A549 (cell line): ENCODE data around the gene TENM3. TPM values are rescaled to one million over a fixed set of nuclear protein-coding genes. Genes with fewer than 3 reads are reported as not detected.
A peak's percentile ranks its signal among the peaks of the same experiment; 100 is the strongest.

ENCODE experiments used
- ATAC-seq, 2 experiments: fragments of 200-7000 bp in 1 of 2; fragments of >200 bp in 1 of 2; cut with Nextera tagmentation in 1 of 2; cut with Tn5 transposase in 1 of 2; 3 replicates each; pipeline versions ENCODE4 v1.8.0 to v1.9.1; 2018 to 2020; ENCODE audit warnings: mild to moderate bottlenecking in 1 of 2, moderate library complexity in 1 of 2
- CTCF ChIA-PET: fragments of 300-600 bp; sonication (Branson Sonifier 250); formaldehyde crosslinking; extraction: SDS; loops from one replicate; lab custom pipeline; 2021; ENCODE audit warnings: antibody characterized with exemption, inconsistent platforms; lab: Yijun Ruan, JAX
- POLR2A ChIA-PET: fragments of 350-600 bp; formaldehyde crosslinking; extraction: SDS; loops from one replicate; lab custom pipeline; 2021; ENCODE audit warnings: antibody characterized with exemption, inconsistent platforms; lab: Yijun Ruan, JAX
- DNase-seq, 2 experiments: peaks; one replicate each; pipeline versions ENCODE4 v3.0.0 to v3.0.0-alpha.2; 2011 to 2016; ENCODE audit warnings: low read depth in 1 of 2, low spot score in 1 of 2
- FAIRE-seq: peaks from 2 replicates; lab custom pipeline; 2011; peaks lifted over from hg19 to GRCh38; lab: Jason Lieb, UNC
- H3K27ac ChIP-seq, 2 experiments: fragments of >200 bp; sonication (Bioruptor Twin); formaldehyde crosslinking; 3 replicates each; pipeline ENCODE4 v1.5.1; 2016 to 2017
- H3K4me1 ChIP-seq: fragments of >200 bp; sonication (Bioruptor Twin); formaldehyde crosslinking; 3 replicates; pipeline ENCODE4 v1.6.1; 2016
- H3K4me2 ChIP-seq: fragments of >200 bp; sonication (Bioruptor Twin); formaldehyde crosslinking; 3 replicates; pipeline ENCODE4 v1.6.1; 2016
- H3K4me3 ChIP-seq: fragments of >200 bp; sonication (Bioruptor Twin); formaldehyde crosslinking; 3 replicates; pipeline ENCODE4 v1.5.1; 2016
- H3K9me3 ChIP-seq: fragments of >200 bp; sonication (Bioruptor Twin); formaldehyde crosslinking; 3 replicates; pipeline ENCODE4 v1.6.1; 2016
- BCL3 ChIP-seq: fragments of >200 bp; sonication (Bioruptor Twin); formaldehyde crosslinking; IDR thresholded peaks from 3 replicates; pipeline ENCODE4 v1.6.1; 2016
- CHD4 ChIP-seq: fragments of 200-600 bp; sonication (generic); IDR thresholded peaks from 2 replicates; pipeline ENCODE4 v1.6.1; 2016; ENCODE audit warnings: antibody characterized with exemption, mild to moderate bottlenecking, borderline replicate concordance
- EHF ChIP-seq: fragments of 250-450 bp; sonication (Bioruptor Pico); IDR thresholded peaks from 2 replicates; pipeline ENCODE4 v1.5.0; 2020; ENCODE audit warnings: mild to moderate bottlenecking
- FOSB ChIP-seq: fragments of 250-450 bp; sonication (Bioruptor Pico); IDR thresholded peaks from 2 replicates; pipeline ENCODE4 v1.5.0; 2020; ENCODE audit warnings: mild to moderate bottlenecking, moderate library complexity
- FOXS1 ChIP-seq: fragments of 250-450 bp; sonication (Bioruptor Pico); IDR thresholded peaks from 2 replicates; pipeline ENCODE4 v1.5.0; 2020; ENCODE audit warnings: mild to moderate bottlenecking, moderate library complexity
- HMGXB4 ChIP-seq: fragments of 250-450 bp; sonication (Bioruptor Pico); IDR thresholded peaks from 2 replicates; pipeline ENCODE4 v1.5.0; 2021; ENCODE audit warnings: mild to moderate bottlenecking, moderate library complexity, borderline replicate concordance
- HOXB13 ChIP-seq: fragments of 250-450 bp; sonication (Bioruptor Pico); IDR thresholded peaks from 2 replicates; pipeline ENCODE4 v1.5.0; 2020; ENCODE audit warnings: low read depth, mild to moderate bottlenecking, moderate library complexity
- JUN ChIP-seq, 2 experiments: fragments of >200 bp; sonication (Bioruptor Twin); formaldehyde crosslinking; IDR thresholded peaks; 2 replicates in 1 of 2; 3 replicates in 1 of 2; pipeline ENCODE4 v1.6.1; 2016 to 2017
- JUNB ChIP-seq: fragments of >200 bp; sonication (Bioruptor Twin); formaldehyde crosslinking; IDR thresholded peaks from 2 replicates; pipeline ENCODE4 v1.6.1; 2016
- KDM1A ChIP-seq: fragments of 200-600 bp; sonication (generic); IDR thresholded peaks from 2 replicates; pipeline ENCODE4 v1.6.1; 2016; ENCODE audit warnings: low read depth, mild to moderate bottlenecking
- MAFK ChIP-seq: fragments of 450-650 bp; IDR thresholded peaks from 2 replicates; pipeline ENCODE4 v1.6.1; 2014; ENCODE audit not compliant: partially characterized antibody
- NPAS2 ChIP-seq: fragments of 250-450 bp; sonication (Bioruptor Pico); IDR thresholded peaks from 2 replicates; pipeline ENCODE4 v1.8.0; 2022; ENCODE audit warnings: mild to moderate bottlenecking, moderate library complexity, borderline replicate concordance
- PHF8 ChIP-seq: fragments of 200-600 bp; sonication (generic); IDR thresholded peaks from 2 replicates; pipeline ENCODE4 v1.6.1; 2016; ENCODE audit warnings: low read depth, mild to moderate bottlenecking, antibody characterized with exemption, moderate library complexity, borderline replicate concordance
- POLR2A ChIP-seq: IDR thresholded peaks from 2 replicates; pipeline ENCODE4 v1.6.1; 2012; ENCODE audit warnings: mild to moderate bottlenecking, low read length
- RARB ChIP-seq: fragments of 250-450 bp; sonication (Bioruptor Pico); IDR thresholded peaks from 2 replicates; pipeline ENCODE4 v1.8.0; 2021; ENCODE audit warnings: mild to moderate bottlenecking, moderate library complexity
- RNF2 ChIP-seq: fragments of 200-600 bp; sonication (generic); IDR thresholded peaks from 2 replicates; pipeline ENCODE4 v1.6.1; 2016; ENCODE audit warnings: low read depth, mild to moderate bottlenecking, antibody characterized with exemption, moderate library complexity, borderline replicate concordance
- SMC3 ChIP-seq: fragments of >200 bp; sonication (Bioruptor Twin); formaldehyde crosslinking; IDR thresholded peaks from 3 replicates; pipeline ENCODE4 v1.6.1; 2018; ENCODE audit warnings: inconsistent platforms
- SREBF2 ChIP-seq: fragments of 450-650 bp; IDR thresholded peaks from 2 replicates; pipeline ENCODE4 v1.6.1; 2014; ENCODE audit warnings: mild to moderate bottlenecking, moderate library complexity
- TP53 ChIP-seq: fragments of 250-450 bp; sonication (Bioruptor Pico); IDR thresholded peaks from 2 replicates; pipeline ENCODE4 v1.5.0; 2021; ENCODE audit warnings: mild to moderate bottlenecking, moderate library complexity
- ZC3H11A ChIP-seq: fragments of 450-650 bp; IDR thresholded peaks from 2 replicates; pipeline ENCODE4 v1.6.1; 2014; ENCODE audit warnings: antibody characterized with exemption, mild to moderate bottlenecking
- ZNF302 ChIP-seq: fragments of 250-450 bp; sonication (Bioruptor Pico); IDR thresholded peaks from 2 replicates; pipeline ENCODE4 v1.9.0; 2021; ENCODE audit warnings: inconsistent platforms, mild to moderate bottlenecking, moderate library complexity
- ZSCAN20 ChIP-seq: fragments of 250-450 bp; sonication (Bioruptor Pico); IDR thresholded peaks from 2 replicates; pipeline ENCODE4 v1.8.0; 2022; ENCODE audit warnings: mild to moderate bottlenecking, moderate library complexity
- WGBS: methylation state at CpG from one replicate; pipeline ENCODE4 v1.1.6; 2017; ENCODE audit errors: missing lambda C conversion rate; 5-methylcytosine and 5-hydroxymethylcytosine counted together
- polyA plus RNA-seq, 4 experiments: library from polyadenylated mRNA; depleted of rRNA in 3 of 4; stranded (reverse); fragments of >200 nt; fragmentation: RNase III in 1 of 4; extraction: RNeasy Plus Mini Kit Qiagen cat#74134 plus additional on column Dnase treatment in 1 of 4; gene quantifications; 2 replicates in 3 of 4; 3 replicates in 1 of 4; pipeline ENCODE4 v1.2.3, GENCODE V29; 2011 to 2017
- TF ChIP-seq, protein P1 (sequence below): fragments of 250-450 bp; sonication (Bioruptor Pico); IDR thresholded peaks from 2 replicates; pipeline ENCODE4 v1.5.0; 2020; ENCODE audit warnings: low read depth, mild to moderate bottlenecking, moderate library complexity
- TF ChIP-seq, protein P2 (sequence below): fragments of >200 bp; sonication (Bioruptor Twin); formaldehyde crosslinking; IDR thresholded peaks from 2 replicates; pipeline ENCODE4 v1.6.1; 2016
- TF ChIP-seq, protein P3 (sequence below): IDR thresholded peaks from 2 replicates; pipeline ENCODE4 v1.6.1; 2012

TENM3 gene
- polyA plus RNA-seq, 2 of the 4 experiments (the other 2 are of a cell fraction): 2.4 to 7.3 TPM

DNA sequence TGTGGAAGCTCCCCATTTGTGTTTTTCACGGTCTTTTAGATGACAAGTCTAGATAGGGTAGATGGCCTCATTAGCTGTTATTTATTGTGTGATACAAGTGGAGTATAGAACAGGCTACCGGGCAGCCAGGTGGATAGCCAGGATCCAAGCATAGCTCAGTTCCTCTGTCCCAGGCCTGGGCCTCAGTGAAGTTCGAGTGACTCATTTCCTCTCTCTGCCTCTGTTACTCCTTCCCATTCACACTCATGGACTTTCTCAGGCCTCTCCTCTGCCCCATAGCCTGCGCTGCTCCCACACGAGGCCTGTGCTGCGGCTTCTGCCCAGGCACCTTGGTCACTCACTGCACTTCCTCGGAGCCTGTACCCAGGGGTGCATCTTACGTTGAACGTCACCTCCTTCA, 54.5 kb downstream of the TENM3 start:
- H3K4me1 ChIP-seq: no peaks in the 10 kb centered on the region
- ChIA-PET POLR2A (no interaction called here), CTCF (interaction anchor here (0.7 kb wide), 1 partner anchor 94 kb away, joined by 3 read pairs; no protein-coding TSS in a partner anchor)
- 68% methylated on average over 9 of the region's 9 CpGs for WGBS
- H3K4me3 ChIP-seq: no peak overlapping the region
- no peaks in the 10 kb centered on the region for H3K9me3 ChIP-seq
- ATAC-seq (no peak), FAIRE-seq (no peak), DNase-seq (no peak)
- no peak overlapping the region for H3K27ac ChIP-seq
- no peak for TF ChIP-seq FOXS1 (CRISPR knock-in tag)
- no peak for TF ChIP-seq ZC3H11A
- TF ChIP-seq, protein P1, sequence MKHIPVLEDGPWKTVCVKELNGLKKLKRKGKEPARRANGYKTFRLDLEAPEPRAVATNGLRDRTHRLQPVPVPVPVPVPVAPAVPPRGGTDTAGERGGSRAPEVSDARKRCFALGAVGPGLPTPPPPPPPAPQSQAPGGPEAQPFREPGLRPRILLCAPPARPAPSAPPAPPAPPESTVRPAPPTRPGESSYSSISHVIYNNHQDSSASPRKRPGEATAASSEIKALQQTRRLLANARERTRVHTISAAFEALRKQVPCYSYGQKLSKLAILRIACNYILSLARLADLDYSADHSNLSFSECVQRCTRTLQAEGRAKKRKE (CRISPR knock-in tag): no peak
- TF ChIP-seq, protein P2, sequence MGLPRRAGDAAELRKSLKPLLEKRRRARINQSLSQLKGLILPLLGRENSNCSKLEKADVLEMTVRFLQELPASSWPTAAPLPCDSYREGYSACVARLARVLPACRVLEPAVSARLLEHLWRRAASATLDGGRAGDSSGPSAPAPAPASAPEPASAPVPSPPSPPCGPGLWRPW: no peak
- no peak for TF ChIP-seq KDM1A
- TF ChIP-seq ZSCAN20 (CRISPR knock-in tag): no peak
- TF ChIP-seq, protein P3, sequence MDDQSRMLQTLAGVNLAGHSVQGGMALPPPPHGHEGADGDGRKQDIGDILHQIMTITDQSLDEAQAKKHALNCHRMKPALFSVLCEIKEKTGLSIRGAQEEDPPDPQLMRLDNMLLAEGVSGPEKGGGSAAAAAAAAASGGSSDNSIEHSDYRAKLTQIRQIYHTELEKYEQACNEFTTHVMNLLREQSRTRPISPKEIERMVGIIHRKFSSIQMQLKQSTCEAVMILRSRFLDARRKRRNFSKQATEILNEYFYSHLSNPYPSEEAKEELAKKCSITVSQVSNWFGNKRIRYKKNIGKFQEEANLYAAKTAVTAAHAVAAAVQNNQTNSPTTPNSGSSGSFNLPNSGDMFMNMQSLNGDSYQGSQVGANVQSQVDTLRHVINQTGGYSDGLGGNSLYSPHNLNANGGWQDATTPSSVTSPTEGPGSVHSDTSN: no peak
- no peak for TF ChIP-seq RARB (CRISPR knock-in tag)
- no peak for TF ChIP-seq JUN (IDR thresholded peaks at IDR 0.05)
- no peak for TF ChIP-seq ZNF302 (CRISPR knock-in tag)
- no peak overlapping the region for H3K4me2 ChIP-seq

DNA sequence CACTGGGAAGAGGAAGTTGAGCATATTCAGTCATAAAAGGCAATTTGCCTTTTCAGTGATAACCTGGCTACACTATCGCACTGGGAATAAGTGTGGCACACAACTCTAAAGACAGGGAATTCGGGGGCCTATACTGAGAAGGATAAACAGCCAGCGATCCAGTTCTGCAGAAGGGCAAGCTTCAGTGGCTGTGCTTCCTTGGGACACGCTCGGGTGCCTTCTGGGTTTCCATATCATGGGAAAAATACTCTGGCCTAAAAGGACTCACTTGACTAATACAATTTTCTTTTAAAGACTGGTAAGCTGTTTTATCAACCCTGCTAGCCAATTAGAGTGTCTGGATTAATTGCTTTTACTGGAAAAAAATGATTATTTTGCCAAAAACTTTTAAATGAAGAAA, 58.5 kb downstream of the TENM3 start:
- Histone ChIP-seq H3K4me3 (no peak overlapping the region), H3K4me2 (no peak overlapping the region), H3K4me1 (no peaks in the 10 kb centered on the region), H3K27ac (no peak overlapping the region), H3K9me3 (no peaks in the 10 kb centered on the region)
- 43% methylated on average over 5 of the region's 5 CpGs for WGBS
- DNase-seq (no peak), ATAC-seq (no peak), FAIRE-seq (no peak)
- ChIA-PET POLR2A (no interaction called here), CTCF (no interaction called here)
- TF ChIP-seq POLR2A: no peak
- TF ChIP-seq CHD4: no peak
- no peak for TF ChIP-seq EHF (CRISPR knock-in tag)
- TF ChIP-seq PHF8: no peak
- TF ChIP-seq FOSB: no peak
- no peak for TF ChIP-seq ZC3H11A
- no peak for TF ChIP-seq HOXB13 (CRISPR knock-in tag)
- no peak for TF ChIP-seq RNF2
- TF ChIP-seq TP53: no peak
- no peak for TF ChIP-seq NPAS2
- no peak for TF ChIP-seq FOXS1 (CRISPR knock-in tag)
- no peak for TF ChIP-seq MAFK

- DNase-seq (no peak), FAIRE-seq (no peak), ATAC-seq (no peak)
- ChIA-PET POLR2A (no interaction called here), CTCF (no interaction called here)
- TF ChIP-seq BCL3 (no peak), MAFK (peak; percentile 65), SREBF2 (no peak), POLR2A (no peak), CHD4 (no peak), JUNB (no peak), SMC3 (no peak), HMGXB4 (CRISPR knock-in tag) (no peak)
- Histone ChIP-seq H3K4me3 (no peak overlapping the region), H3K4me1 (no peaks in the 10 kb centered on the region), H3K9me3 (no peaks in the 10 kb centered on the region), H3K4me2 (no peak overlapping the region), H3K27ac (no peak overlapping the region)
- WGBS: 54% methylated on average over 5 of the region's 5 CpGs
These were observed 60.6 kb downstream of the TENM3 start for GRCh38 chr4:182303847-182304246.
